Gastroesophageal sphincter (tissue), 3 donors: Measurements from ENCODE around the gene HS3ST4.

ENCODE experiments used
- CTCF ChIP-seq, 4 experiments: fragments of 200-600 bp in 2 of 4; fragments of 450-650 bp in 2 of 4; sonication (generic) in 1 of 4; IDR thresholded peaks; one replicate each; pipeline ENCODE4 v1.5.1; 2017 to 2019; ENCODE audit warnings: antibody characterized with exemption in 4 of 4, mild to moderate bottlenecking in 2 of 4, moderate library complexity in 2 of 4
- EP300 ChIP-seq: sonication (generic); formaldehyde crosslinking; IDR thresholded peaks from one replicate; pipeline ENCODE4 v1.6.1; 2017; ENCODE audit warnings: antibody characterized with exemption, mild to moderate bottlenecking
- POLR2A ChIP-seq, 2 donors: fragments of 450-650 bp; IDR thresholded peaks; one replicate each; pipeline ENCODE4 v1.6.1; 2017; ENCODE audit warnings: antibody characterized with exemption in 2 of 2, mild to moderate bottlenecking in 2 of 2, moderate library complexity in 1 of 2
- POLR2AphosphoS5 ChIP-seq: sonication (generic); formaldehyde crosslinking; IDR thresholded peaks from one replicate; pipeline ENCODE4 v1.6.1; 2017; ENCODE audit warnings: antibody characterized with exemption

DNA sequence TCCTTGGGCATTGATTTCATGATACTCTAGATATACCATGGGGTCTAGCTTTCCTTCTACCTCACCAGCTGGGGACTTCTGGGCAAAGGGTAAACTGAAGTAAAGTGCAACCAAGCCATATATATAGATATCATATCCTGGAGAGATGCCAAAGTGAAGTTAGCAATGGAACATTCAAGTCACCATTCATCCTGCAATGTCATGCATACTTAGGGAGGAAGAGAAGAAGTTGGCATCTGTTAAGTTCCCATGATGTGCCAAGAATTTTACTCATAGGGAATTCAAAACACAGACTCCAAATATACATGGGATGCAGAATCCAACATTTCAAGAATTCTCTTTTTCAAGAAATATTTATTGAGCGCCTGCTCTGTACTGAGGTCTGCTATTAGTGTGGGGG is 399.8 kb downstream of the HS3ST4 start:
- TF ChIP-seq CTCF (IDR thresholded peaks at IDR 0.05) = no peak
- no peak for TF ChIP-seq POLR2AphosphoS5
- TF ChIP-seq POLR2A (IDR thresholded peaks at IDR 0.05) = no peak
- no peak for TF ChIP-seq EP300
